Kidney capillary endothelial cell (primary cell): Measurements from ENCODE around the gene HMCES.
A peak's percentile ranks its signal among the peaks of the same experiment; 100 is the strongest.

ENCODE experiments used
- DNase-seq: peaks from one replicate; pipeline ENCODE4 v3.0.0-alpha.2; 2018; ENCODE audit warnings: low spot score

The HMCES gene

GRCh38 chr3:129304962-129305222 is 26.2 kb downstream of the HMCES start:
- DNase-seq: no peak

- no peak for DNase-seq
Observed at GRCh38 chr3:129305592-129306091, 27.0 kb downstream of the HMCES start.

GRCh38 chr3:129308636-129309035 is 30.0 kb downstream of the HMCES start:
- DNase-seq: no peak

GRCh38 chr3:129310111-129311011 is 31.7 kb downstream of the HMCES start:
- DNase-seq: no peak

- no peak for DNase-seq
Observed at GRCh38 chr3:129311054-129311902, 32.6 kb downstream of the HMCES start.

GRCh38 chr3:129312021-129312639 is 33.5 kb downstream of the HMCES start:
- no peak for DNase-seq

- DNase-seq: no peak
Observed at GRCh38 chr3:129312671-129313414, 34.2 kb downstream of the HMCES start.

- no peak for DNase-seq
Observed at GRCh38 chr3:129313415-129313664, 34.7 kb downstream of the HMCES start.

- DNase-seq: no peak
Observed at GRCh38 chr3:129313665-129314385, 35.2 kb downstream of the HMCES start.

- peak; percentile 75 for DNase-seq
Observed at GRCh38 chr3:129314386-129315222, 35.9 kb downstream of the HMCES start.

- DNase-seq: peak; percentile 19
Observed at GRCh38 chr3:129315223-129315997, 36.7 kb downstream of the HMCES start.

GRCh38 chr3:129315998-129316247 is 37.3 kb downstream of the HMCES start:
- DNase-seq: no peak

- peak; percentile 70 for DNase-seq
Observed at GRCh38 chr3:129316248-129317013, 37.8 kb downstream of the HMCES start.

GRCh38 chr3:129317014-129317771 is 38.5 kb downstream of the HMCES start:
- DNase-seq: no peak

- DNase-seq: no peak
Observed at GRCh38 chr3:129317848-129318247, 39.2 kb downstream of the HMCES start.

- DNase-seq: no peak
Observed at GRCh38 chr3:129318921-129319320, 40.3 kb downstream of the HMCES start.

GRCh38 chr3:129320261-129320660 is 41.6 kb downstream of the HMCES start:
- DNase-seq: no peak

GRCh38 chr3:129320825-129321487 is 42.3 kb downstream of the HMCES start:
- no peak for DNase-seq
